Fibroblast of the aortic adventitia (primary cell): ENCODE data around the gene TPD52L1. TPM values are rescaled to one million over a fixed set of nuclear protein-coding genes. Genes with fewer than 3 reads are reported as not detected.

Source experiments
- DNase-seq: peaks from one replicate; pipeline ENCODE4 v3.0.0-alpha.2; 2010; ENCODE audit warnings: low read depth
- H3K4me3 ChIP-seq: 2 replicates; pipeline ENCODE4 v1.5.1; 2011; ENCODE audit warnings: low read depth, mild to moderate bottlenecking, control low read depth, low read length, moderate library complexity
- CTCF ChIP-seq: IDR thresholded peaks from 2 replicates; pipeline ENCODE4 v1.5.1; 2011; ENCODE audit warnings: mild to moderate bottlenecking, low read length, control low read depth, inconsistent platforms; ENCODE audit not compliant: insufficient read depth
- total RNA-seq: library from RNA; depleted of rRNA; stranded (reverse); fragments of >200 nt; gene quantifications from 2 replicates; pipeline ENCODE4 v1.2.3, GENCODE V29; 2012; ENCODE audit warnings: low replicate concordance

TPD52L1 gene
- total RNA-seq, 1 donor: 20.8 TPM

GRCh38 chr6:125248136-125248535 lies 94.6 kb downstream of the TPD52L1 start:
- TF ChIP-seq CTCF: no peak

GRCh38 chr6:125250511-125250910 lies 96.9 kb downstream of the TPD52L1 start:
- DNase-seq: no peak
- TF ChIP-seq CTCF: no peak
- no peak overlapping the region for H3K4me3 ChIP-seq

More at GRCh38 chr6:125248136-125248535, 94.6 kb downstream of the TPD52L1 start:
- no peak for DNase-seq
- H3K4me3 ChIP-seq: no peak overlapping the region

GRCh38 chr6:125251516-125252220 lies 98.1 kb downstream of the TPD52L1 start:
- no peak for TF ChIP-seq CTCF
- DNase-seq: no peak
- no peak overlapping the region for H3K4me3 ChIP-seq

GRCh38 chr6:125252891-125253290 lies 99.3 kb downstream of the TPD52L1 start:
- H3K4me3 ChIP-seq: no peak overlapping the region
- no peak for TF ChIP-seq CTCF
- DNase-seq: no peak

GRCh38 chr6:125253881-125254280 lies 100.3 kb downstream of the TPD52L1 start:
- H3K4me3 ChIP-seq: no peak overlapping the region
- no peak for TF ChIP-seq CTCF
- DNase-seq: no peak

- DNase-seq: no peak
- TF ChIP-seq CTCF: no peak
- H3K4me3 ChIP-seq: no peak overlapping the region
Measured at GRCh38 chr6:125254321-125254720, 100.7 kb downstream of the TPD52L1 start.

GRCh38 chr6:125255201-125255600 lies 101.6 kb downstream of the TPD52L1 start:
- TF ChIP-seq CTCF: no peak
- H3K4me3 ChIP-seq: no peak overlapping the region
- DNase-seq: no peak
